Measurements from ENCODE around the gene ARV1. TPM values are rescaled to one million over a fixed set of nuclear protein-coding genes. Genes with fewer than 3 reads are reported as not detected.

ARV1 gene
- total and polyA plus RNA-seq, 2 experiments from 2014 or later: 10.4 to 20.0 TPM

- ATAC-seq: no peak
- H3K27ac ChIP-seq (ENCODE audit: low read depth): no peak overlapping the region
These were observed 68.0 kb downstream of the ARV1 start for GRCh38 chr1:231046730-231047395.

More at GRCh38 chr1:231046730-231047395, 68.0 kb downstream of the ARV1 start:
- no peak for DNase-seq (ENCODE audit: low spot score)
- no peaks in the 10 kb centered on the region for H3K36me3 ChIP-seq (ENCODE audit: insufficient read depth)
- TF ChIP-seq ZNF114 (CRISPR knock-in tag; IDR thresholded peaks at IDR 0.05): no peak
- no peak for TF ChIP-seq ETS1 (IDR thresholded peaks at IDR 0.05)
- TF ChIP-seq POLR2AphosphoS5 (IDR thresholded peaks at IDR 0.05; ENCODE audit: low read depth): no peak
- TF ChIP-seq EZH2phosphoT487 (IDR thresholded peaks at IDR 0.05; ENCODE audit: unreplicated experiment): no peak
- no peak for TF ChIP-seq CTCF (conservative IDR thresholded peaks at IDR 0.05; ENCODE audit: low read depth in 2 of 2)
- TF ChIP-seq ZNF331 (CRISPR knock-in tag; IDR thresholded peaks at IDR 0.05; ENCODE audit: low read depth): no peak
- no peak for TF ChIP-seq CREB1 (CRISPR knock-in tag; IDR thresholded peaks at IDR 0.05; ENCODE audit: low read depth)
- no peak for TF ChIP-seq ZNF462 (CRISPR knock-in tag; IDR thresholded peaks at IDR 0.05)
- TF ChIP-seq NANOG (IDR thresholded peaks at IDR 0.05; ENCODE audit: borderline replicate concordance): no peak
- TF ChIP-seq STAT1 (IDR thresholded peaks at IDR 0.05; ENCODE audit: unreplicated experiment): no peak
- no peak for TF ChIP-seq JUNB (IDR thresholded peaks at IDR 0.05; ENCODE audit: unreplicated experiment)
- no peak for TF ChIP-seq EZH2 (IDR thresholded peaks at IDR 0.05; ENCODE audit: low read depth, unreplicated experiment)
- TF ChIP-seq REST (IDR thresholded peaks at IDR 0.05; ENCODE audit: unreplicated experiment): no peak
- Mint-ChIP-seq H3K27me3 (ENCODE audit: insufficient read depth, low read depth, poor library complexity) (peaks cover 49% of the 10 kb centered on the region), H3K4me3 (no peak overlapping the region), H3K36me3 (ENCODE audit: low read depth) (no peaks in the 10 kb centered on the region), H3K9me3 (no peaks in the 10 kb centered on the region), H3K4me1 (no peaks in the 10 kb centered on the region; the same call in 2 of the 3 replicates), H3K27ac (no peak overlapping the region)
- no peak overlapping the region for H3K4me2 ChIP-seq
- no peaks in the 10 kb centered on the region for H3F3A ChIP-seq (replicated peaks; ENCODE audit: low read depth)
- H3K4me3 ChIP-seq: no peak overlapping the region
- peaks cover 13% of the 10 kb centered on the region for H4K20me1 ChIP-seq (replicated peaks; ENCODE audit: insufficient read depth)
- no peaks in the 10 kb centered on the region for H3K79me2 ChIP-seq (replicated peaks; ENCODE audit: insufficient read depth)
- peaks cover 62% of the 10 kb centered on the region for H3K27me3 ChIP-seq (ENCODE audit: insufficient read depth)
- no peaks in the 10 kb centered on the region for H3K9me2 ChIP-seq (ENCODE audit: insufficient read depth)
- no peak overlapping the region for H2AFZ ChIP-seq
- H3K4me1 ChIP-seq (ENCODE audit: insufficient read depth): no peaks in the 10 kb centered on the region

Measured in GM23338 (cell line).